Ammon's horn (tissue), 1 donor: ENCODE data around the gene RTN4R.
A peak's percentile ranks its signal among the peaks of the same experiment; 100 is the strongest.

ENCODE experiments used
- DNase-seq: peaks from one replicate; pipeline ENCODE4 v3.0.0-alpha.2; 2016; ENCODE audit warnings: low spot score

RTN4R gene

DNA sequence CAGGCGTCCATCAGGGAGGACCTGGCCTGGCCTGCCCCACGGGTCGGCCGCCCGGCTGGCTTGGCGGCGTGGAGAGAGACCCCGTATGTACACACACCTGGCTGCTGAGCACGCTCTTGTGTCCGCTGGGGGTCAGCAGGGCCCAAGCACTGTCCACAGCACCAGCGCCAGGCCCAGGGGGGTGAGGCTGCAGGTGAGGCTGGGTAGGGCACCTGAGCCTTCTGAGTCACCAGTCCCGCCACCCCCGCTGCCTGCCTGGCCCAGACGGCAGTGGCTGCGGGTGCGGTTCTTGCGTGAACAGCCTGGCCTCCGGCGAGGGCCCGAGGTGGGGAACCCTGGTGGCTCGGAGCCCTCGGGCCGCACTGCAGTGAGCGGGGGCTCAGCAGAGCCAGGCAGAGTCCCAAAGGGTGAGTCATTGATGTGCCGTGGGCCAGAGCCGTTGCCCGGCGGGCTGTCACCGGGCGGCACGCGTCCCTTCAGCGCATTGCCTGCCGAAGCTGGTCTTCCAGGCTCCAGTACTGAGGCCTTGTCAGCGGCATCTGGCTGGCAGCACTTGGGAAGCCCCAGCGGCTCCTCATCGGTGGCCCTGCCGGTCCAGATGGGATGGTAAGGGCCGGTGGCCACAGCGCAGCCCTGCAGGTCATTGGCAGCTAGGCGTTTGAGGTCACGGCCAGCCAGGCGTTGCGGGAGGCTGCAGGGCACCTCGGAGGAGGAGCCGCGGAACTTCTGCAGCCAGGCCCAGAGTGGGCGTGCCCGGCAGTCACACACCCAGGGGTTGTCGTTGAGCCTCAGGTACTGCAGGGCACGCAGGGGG lies 26.3 kb downstream of the RTN4R start:
- peak; percentile 62 for DNase-seq

DNA sequence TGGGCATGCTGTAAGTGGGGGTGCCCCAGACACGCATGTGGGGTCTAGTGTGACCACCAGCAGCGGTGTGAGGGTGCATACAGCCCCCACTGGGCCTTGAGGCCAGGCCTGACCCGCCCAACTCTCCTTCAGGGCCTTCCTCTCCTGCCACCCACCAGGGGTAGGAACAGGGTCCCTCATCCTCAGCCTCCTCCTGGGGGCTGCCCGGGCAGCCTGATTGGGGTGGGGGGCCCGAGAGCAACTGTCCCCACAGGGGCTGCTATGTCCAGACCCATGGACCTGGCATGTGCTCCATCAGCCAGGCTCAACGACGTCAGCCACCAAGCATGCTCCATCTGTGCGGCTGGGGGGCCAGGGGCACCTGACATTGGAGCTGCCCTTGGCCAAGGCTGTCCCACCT lies 27.2 kb downstream of the RTN4R start:
- DNase-seq: no peak

DNA sequence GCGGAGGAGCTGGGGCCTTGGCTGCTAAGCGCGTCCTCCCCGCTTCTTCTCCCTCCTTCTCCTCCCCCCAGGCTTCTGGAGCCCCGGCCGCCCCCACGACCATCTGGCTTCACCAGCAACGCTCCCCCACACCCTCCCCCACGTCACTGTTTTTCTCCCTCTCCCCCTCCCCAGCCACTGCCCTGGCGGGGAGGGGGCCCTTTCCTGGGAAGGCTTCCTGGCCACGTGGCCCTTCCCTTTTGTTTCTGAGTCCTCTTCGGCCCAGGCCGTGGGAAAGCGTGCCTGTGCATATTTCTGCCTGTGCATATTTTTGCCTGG lies 27.7 kb downstream of the RTN4R start:
- DNase-seq: peak; percentile 79

DNA sequence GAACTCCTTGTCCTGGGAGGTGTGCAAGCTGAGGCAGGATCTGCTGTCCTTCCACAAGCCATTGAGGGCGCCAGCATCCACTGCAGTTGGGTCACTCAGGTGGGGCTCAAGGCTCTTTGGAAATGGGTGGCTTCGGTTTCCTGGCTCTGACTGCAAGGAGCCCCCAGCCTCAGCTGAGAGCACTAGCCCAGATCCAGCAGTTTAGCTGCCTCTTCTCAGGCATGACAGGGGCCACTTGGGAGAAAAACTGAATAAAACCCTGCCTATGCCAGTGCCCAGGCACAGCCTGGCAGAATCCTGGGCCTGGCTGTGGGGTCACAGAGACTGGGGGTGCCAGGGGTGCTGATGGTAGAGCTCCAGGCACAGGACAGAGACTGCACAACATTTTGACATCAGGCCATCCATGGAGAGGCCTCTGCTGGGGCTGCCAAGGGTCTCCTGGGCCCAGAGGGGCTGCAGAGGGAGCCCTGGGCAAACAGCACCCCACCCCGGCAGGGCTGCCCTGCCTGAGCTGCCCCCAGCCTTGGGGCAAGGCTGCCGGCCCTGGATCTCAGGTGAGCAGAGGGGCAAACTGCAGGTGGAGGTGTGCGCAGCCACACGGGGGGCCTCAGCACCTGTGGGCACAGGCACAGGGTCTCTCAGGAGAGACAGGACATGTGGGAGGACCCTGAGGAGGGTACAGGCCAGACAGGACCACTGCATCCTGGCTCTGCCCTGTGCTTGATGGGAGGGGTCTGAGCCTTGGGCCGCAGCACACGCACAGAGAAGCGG lies 28.3 kb downstream of the RTN4R start:
- no peak for DNase-seq

DNA sequence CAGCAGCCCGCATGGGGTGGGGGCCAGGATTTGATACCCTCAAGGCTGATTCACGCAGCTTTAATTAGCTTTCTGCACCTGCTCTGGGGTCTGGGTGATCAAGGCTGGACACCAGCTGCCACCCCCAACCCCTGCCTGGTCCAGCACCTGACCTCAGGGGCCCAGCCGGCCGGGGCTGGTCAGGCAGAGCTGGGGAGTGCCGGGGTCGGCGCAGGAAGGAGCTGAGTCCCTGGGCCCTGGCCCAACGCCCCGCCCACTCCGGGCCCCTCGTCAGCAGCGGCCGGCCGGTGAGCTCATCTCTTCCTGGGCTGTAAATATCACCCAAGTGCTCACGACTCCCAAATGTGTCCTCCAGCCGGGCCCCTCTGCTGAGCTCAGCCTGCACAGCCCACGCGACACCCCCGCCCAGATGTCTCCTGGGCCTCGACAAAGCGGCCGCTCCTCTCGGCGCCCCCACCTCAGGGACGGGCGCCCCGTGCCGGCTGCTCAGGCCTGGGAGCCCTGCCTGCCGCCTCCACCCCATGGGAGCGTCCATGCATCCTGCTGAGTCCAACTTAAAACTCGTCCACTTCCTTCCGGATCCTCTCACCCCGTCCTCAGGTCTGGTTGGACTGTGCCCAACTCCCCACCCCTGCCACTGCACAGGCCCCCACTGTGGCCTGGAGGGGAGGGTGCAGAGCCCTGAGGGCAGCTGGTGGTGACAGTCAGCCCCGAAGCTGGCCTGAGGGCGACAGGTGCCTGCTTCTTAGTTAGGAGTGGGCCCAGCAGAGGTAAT lies 29.0 kb downstream of the RTN4R start:
- peak; percentile 39 for DNase-seq

DNA sequence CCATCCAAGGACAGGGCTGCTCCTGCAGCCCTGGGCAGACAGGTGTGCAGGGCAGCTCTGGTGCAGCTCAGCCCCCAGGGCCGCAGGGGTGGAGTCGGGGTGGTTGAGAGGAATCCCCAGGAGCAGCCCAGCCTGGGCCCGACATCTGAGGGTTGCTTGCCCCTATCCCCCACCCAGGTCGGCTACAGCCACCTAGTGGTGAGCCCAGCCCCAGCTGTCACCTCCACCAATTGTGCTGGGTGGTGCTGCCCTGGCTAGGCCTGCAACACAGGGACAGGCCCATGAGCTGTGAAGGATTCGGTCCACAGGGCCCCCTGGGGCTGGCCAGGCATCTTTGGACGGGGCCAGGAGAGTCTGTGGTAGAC lies 29.6 kb downstream of the RTN4R start:
- DNase-seq: peak; percentile 36

DNA sequence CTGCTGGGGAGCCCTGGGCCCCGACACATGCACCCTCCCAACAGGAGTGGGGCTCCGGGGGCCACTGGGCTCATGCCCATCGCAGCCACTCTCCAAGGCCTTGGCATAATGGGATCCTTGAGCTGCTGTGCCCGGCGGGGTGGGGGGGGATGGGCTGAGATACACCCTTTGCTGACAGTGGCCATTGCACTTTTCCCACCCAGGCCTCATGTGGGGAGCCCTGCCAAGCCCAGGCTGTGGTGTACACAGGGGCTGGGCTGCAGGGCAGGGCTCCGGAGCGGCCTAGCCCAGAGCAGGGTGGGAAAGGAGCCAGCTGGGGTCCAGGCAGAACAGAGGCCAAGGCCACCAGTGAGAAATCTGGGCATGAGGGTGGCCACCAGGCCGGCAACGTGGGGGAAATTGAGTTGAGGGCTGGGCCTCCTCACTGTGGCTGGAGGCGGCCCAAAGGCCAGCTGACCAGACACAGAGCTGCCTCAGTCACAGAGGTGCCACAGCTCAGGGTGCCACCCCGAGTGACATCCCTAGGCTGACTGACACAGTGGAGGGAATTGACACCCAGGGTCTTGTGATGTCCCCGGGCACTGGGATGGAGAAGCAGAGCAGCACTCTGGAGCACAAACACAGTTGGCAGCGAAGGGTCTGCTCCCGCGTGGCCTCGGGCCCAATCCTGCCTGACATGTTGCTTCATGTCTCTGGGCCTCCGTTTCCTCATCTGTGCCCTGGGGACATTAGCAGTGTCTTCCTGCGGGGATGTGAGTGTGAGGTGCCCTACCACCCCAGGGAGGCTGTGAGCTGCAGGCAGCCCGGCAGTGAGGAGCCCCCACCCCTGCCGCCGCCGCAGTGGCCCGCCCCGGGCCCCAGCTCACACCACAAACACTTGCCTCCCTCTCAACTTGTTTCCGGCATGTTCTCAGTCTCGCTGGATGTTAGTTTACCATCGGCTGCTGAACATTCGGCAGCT lies 30.4 kb downstream of the RTN4R start:
- no peak for DNase-seq

DNA sequence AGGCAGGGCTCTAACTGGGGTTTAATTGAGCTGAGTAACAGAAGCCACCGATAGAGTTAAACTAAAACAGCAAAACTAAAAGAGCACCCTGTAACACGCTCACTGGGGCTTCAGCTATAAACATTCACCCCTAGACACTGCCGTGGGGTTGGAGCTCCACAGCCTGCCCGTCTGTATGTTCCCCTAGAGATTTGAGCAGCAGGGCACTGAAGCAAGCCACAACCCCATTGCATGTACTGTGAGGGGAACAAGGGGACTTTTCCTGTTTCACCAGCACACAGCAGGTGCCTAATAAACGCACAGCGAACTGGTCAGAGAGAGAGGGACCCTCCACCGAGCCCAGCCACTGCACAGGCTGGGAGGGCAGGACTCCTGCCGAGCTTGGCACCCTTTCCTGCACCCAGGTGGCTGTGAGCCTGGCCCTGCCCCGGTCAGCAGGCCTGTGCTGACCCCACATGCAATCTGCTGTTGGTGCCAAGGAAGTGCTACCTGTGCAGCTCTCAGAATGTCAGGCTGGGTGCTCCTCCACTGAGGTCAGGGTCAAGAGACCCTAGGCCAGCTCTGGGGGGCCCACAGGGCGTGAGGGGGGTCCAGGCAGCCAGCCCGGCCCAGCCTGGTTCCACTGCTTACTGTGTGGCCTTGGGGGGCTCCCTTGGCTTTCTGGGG lies 31.9 kb downstream of the RTN4R start:
- no peak for DNase-seq

DNA sequence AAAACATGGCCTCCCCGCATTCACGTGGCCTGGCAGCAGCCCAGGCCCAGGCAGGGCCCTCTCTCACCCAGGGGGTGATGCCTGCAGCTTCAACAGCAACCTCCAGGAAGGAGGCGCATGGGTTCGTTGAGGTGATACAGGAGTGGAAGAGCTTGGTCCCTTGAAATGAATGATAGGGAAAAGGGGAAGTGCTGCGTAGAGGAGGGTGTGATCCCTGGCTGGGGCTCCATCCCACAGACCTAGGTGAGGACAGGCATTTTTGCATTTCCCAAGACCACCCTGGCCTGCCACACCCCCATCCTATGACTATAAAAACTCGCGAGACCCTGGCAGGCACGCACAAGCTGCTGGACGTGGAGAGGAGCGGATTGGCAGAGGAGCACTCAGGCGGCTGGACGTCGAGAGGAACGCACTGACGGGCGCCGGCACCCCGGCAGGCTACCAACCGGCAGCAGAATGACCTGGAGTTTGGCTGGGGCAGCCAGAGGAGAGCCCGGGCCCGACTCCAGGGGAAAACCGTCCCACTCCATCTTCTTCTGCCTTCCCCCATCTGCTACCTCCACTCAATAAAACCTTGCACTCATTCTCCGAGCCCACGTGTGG lies 32.6 kb downstream of the RTN4R start:
- DNase-seq: no peak

DNA sequence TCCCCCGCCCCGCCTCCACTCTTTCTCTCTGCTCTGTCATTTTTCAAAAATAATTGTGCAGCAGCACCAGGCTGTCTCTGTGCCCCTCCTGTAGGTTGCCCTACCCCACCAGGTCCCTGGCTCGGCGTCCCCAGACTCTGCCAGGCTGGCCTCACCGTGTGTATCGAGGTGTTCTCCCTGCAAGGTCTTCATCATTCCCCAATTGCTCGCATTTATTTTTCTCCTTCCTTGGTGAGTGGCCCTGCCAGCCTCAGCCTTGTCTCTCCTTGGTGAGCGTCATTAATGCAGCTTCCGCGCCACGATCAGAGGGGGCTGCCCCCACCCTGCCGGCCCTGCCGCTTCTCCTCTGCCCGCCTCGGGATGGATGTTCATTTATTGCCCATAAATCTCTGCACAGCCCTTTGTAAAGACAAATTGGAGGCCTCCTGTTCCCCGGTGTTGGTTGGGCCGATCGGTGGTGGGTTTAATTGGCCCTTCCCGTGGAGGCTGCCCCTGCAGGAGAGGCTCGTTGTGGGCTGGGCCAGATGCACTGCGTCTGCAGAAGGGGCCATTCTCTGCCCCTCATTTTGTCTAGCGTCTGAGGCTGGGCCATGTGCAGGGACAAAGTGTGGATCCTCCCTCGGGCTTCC lies 33.2 kb downstream of the RTN4R start:
- DNase-seq: no peak

DNA sequence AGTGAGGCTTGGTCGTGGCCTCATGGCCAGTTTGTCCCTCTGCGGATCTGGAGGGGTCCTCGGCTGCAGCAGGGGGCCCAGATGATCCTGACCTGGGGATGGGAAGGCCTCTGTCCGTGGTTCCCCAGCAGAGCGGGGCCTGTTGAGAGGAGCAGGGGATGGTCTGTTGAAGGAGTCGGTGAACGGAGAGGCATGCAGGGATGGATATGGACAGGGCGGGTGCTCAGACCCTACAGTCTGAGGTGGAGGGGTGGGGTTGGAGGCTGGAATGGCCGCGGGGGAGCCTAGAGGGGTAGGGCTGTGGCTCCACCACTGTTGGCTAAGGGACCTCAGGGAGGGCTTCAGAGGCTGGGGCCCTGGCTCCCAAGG lies 33.8 kb downstream of the RTN4R start:
- DNase-seq: no peak

DNA sequence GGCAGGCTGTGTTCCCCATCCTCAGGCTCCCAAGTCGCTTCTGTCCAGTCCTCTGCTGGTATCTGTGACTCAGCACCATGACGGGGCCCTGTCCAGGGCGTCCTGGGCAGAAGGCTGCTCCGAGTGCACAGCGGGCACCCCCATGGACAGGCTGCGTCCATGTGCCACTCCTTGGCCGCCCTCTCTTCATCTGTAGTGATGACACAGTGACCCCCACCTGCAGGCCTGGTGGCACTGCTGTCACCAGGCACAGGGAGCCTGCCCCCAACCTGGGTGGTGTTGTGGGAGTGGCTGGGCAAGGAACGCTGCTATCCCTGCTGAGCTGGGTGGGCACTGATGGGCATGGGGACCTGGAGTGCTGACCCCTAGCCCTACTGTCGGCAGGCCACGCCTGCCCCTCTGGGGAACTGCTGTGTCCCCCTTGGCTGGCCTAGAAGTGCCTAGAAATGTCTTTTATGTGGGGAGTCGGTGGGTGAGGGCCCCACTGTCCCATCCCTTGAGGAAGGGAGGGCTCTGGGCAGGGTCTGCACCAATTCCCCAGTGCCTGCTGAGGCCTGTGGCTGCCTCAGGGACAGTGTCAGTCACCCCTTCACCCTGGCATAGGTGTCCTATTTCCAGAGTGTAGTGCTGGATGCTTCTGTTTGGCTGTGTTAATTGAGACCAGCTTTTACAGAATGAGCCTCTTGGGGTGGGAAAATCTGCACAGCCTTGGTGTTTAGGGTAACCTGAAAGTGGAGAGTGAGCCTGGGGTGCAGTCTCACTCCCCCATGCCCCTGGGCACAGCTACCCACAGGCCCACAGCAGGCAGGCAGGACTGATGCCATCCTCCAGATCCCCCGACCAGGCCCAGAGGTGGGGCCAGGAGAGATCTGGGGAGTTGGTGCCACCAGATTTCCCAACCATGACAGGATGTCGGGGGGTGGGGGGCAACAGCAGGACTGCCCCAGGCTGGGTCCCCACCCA lies 34.5 kb downstream of the RTN4R start:
- DNase-seq: no peak

DNA sequence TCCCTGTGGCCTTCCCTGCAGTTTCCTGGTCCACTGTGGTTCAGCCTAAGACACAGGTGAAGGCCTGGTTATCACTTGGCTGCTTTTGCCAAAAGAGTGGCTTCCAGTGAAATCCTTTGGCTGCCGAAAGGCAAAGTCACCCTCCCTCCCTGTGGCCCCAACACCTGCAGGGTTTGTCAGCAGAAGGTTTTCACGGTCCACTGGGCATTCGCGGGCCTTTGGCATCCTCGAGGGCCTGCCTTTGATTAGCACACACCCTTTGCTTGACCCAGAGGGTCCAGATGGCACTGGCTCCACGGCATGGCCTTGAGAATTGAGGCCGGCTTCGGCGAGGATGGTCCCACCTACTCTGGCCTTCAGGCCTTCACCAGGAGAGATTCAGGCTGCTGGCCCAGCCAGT lies 35.3 kb downstream of the RTN4R start:
- no peak for DNase-seq

DNA sequence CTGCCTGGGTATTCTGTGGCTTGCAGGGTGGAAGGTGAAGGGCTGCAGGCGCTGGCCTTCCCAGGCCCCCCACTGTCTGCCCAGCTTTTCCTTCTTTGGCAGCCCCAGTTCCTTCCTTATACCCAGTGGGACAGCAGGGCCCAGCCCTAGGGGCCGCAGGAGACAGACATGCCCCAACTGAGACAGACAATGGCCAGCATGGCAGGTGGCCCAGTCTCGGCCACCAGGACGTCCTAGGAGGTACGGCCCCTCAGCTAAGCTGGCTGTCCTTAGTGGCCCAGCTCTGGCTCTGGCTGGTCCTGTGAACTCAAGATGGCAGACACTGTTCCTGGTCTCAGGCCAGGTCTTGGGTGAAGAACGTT lies 35.9 kb downstream of the RTN4R start:
- DNase-seq: no peak

DNA sequence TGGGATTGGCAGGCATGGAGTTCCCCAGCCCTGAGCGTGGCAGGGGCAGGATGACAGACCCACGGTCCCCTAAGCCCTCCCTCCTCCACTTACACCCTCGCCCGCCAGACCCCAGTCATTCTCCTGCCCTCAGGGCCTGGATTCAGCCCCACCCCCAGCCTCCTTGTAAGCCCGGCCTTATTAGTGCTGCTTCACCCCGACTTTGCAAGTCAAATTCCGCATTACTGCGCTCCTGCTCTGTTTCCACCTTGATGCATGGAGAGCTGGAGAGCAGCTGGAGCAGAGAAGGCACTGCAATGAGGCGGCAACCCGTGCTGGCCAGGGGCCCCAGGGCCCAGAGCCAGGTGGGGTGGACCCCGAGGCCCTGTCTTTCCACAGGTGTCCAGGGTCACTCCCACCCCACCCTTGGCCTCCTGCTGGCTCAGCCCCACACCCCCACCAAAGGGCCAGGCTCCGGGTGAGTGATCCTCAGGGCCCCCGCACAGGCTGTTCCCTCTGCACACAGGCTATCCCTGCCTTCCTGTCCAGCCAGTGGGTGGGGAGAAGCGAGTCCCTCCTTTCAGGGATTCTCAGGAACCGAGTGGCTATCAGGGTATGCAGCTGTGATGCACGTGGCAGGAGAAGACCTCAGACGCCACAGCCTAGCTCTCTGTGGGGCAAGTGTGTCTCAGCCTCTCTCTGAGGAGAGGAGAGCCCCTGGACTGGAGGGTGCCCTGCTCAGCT lies 36.4 kb downstream of the RTN4R start:
- no peak for DNase-seq

DNA sequence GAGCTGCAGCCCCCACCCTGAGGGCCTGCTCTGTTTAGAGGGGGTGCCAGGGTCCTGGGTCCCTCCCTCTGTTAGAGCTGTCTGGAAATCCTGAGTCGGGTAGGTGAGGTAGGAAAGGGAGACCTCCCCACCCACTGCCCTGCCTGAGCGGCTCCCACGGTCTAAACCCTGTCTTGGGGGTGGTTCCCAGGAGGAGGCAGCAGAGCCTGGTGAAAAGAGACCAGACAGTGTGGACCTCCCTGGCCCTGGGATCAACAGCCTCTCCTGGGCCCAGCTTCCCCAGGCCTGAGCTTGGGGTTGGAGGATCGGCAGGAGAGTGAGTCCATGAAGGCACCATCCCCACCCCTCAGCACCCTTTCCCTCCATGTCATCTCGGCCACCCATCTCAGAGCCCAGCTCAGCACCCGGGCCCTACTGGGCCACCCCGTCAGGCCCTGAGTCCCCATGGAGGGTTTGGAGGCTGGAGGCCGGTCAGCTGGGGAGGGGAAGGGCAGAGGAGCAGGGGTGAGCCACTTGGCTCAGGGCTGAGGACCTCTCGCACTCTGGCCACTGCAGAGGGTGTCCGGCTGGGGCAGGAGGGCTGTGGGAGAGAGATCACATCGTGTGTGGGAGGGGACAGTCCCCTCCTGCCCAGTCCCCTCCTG lies 37.2 kb downstream of the RTN4R start:
- no peak for DNase-seq

DNA sequence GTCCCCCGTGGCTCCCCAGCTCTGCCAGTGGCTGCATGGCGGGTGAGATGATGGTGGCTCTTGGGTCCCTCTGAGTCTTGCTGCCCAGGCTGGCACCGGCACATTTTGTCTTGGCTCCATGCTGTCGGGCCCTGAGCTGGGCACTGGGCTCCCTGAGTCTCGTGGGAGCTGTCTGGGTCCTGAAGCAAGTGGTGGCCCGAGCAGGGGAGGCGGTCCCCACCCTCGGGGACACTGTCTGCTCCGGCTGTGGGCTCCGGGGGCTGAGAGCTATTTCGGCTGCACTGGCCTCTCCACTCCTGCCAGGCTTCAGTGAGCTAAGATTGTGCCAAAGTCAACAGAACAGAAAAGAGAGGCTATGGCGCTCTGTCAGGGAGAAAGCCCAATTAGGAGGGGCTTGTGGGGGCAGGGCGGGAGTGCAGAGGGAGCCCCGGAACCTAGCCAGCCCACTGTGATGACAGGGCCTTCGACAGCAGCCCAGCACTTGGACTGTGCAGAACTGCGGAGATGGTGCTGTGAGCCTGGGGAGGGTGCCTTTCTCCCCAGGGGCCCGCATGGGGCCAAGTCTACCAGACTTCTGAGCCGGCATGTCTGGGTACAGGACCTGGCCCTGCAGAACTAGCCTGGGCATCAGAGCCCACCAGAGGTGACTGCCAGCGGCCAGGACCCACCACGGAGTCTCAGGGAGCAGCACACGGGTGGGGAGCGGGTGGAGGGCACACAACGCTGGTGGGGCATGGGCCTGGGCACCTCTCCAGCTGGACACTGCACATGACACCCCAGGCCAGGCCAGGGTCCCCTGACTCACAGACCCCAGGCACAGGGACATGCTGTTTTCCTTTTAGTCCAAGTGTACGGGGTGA lies 38.0 kb downstream of the RTN4R start:
- DNase-seq: no peak
